Spinal cord (tissue), 10 donors: ENCODE results near the gene CACNA1B. TPM values are rescaled to one million over a fixed set of nuclear protein-coding genes. Genes with fewer than 3 reads are reported as not detected.
"Not testable (repeated sequence)": the region's sequence is repeated elsewhere in the genome, so short reads cannot be mapped to it uniquely, and the experiment has no call there.

Experiments
- DNase-seq, 6 donors: peaks; one replicate each; pipeline versions ENCODE4 v3.0.0 to v3.0.0-alpha.2; 2013 to 2015; ENCODE audit warnings: low spot score in 6 of 6, low read depth in 4 of 6
- H3K27ac ChIP-seq: one replicate; pipeline ENCODE4 v1.5.1; 2013; ENCODE audit warnings: low read depth, low read length, control low read depth
- H3K27me3 ChIP-seq: one replicate; pipeline ENCODE4 v1.6.1; 2013; ENCODE audit warnings: low read length; ENCODE audit not compliant: control insufficient read depth, insufficient read depth
- H3K36me3 ChIP-seq: one replicate; pipeline ENCODE4 v1.6.1; 2013; ENCODE audit warnings: low read length; ENCODE audit not compliant: control insufficient read depth, insufficient read depth
- H3K4me1 ChIP-seq: one replicate; pipeline ENCODE4 v1.6.1; 2013; ENCODE audit warnings: low read length; ENCODE audit not compliant: control insufficient read depth, insufficient read depth
- H3K4me3 ChIP-seq: one replicate; pipeline ENCODE4 v1.5.1; 2013; ENCODE audit warnings: low read depth, low read length, control low read depth
- H3K9me3 ChIP-seq: one replicate; pipeline ENCODE4 v1.6.1; 2013; ENCODE audit warnings: low read length; ENCODE audit not compliant: control insufficient read depth, insufficient read depth
- WGBS: methylation state at CpG from one replicate; pipeline ENCODE4 v1.1.5; 2013; ENCODE audit warnings: missing lambda C conversion rate; ENCODE audit not compliant: insufficient coverage; 5-methylcytosine and 5-hydroxymethylcytosine counted together
- polyA plus RNA-seq, 2 donors: library from polyadenylated mRNA; unstranded; fragments of 120-200 nt; gene quantifications; one replicate each; pipeline ENCODE4 v1.2.1, GENCODE V29; 2013; ENCODE audit not compliant: insufficient read length in 2 of 2
- total RNA-seq, 2 donors: library from RNA; depleted of rRNA in 1 of 2; stranded (reverse); fragments of 120-200 nt in 1 of 2; fragments of >200 nt in 1 of 2; gene quantifications; one replicate each; pipeline versions ENCODE4 v1.2.3 to v1.2.4, GENCODE V29; 2013 to 2014
- donor health status: healthy.

The CACNA1B gene
- total and polyA plus RNA-seq, 4 donors, result 6.2 to 24.6 (median 19.6) TPM

- H3K36me3 ChIP-seq, result peaks cover 21% of the 10 kb centered on the region
- no peak overlapping the region for H3K27ac ChIP-seq
- DNase-seq, result no peak
- H3K9me3 ChIP-seq, result no peaks in the 10 kb centered on the region
- H3K27me3 ChIP-seq, result no peaks in the 10 kb centered on the region
- WGBS, result 88% methylated on average over 11 of the region's 16 CpGs
- no peaks in the 10 kb centered on the region for H3K4me1 ChIP-seq
- H3K4me3 ChIP-seq, result no peak overlapping the region
These were observed 234.6 kb downstream of the CACNA1B start for GRCh38 chr9:138112090-138112748.

- peaks cover 26% of the 10 kb centered on the region for H3K36me3 ChIP-seq
- H3K4me3 ChIP-seq, result no peak overlapping the region
- WGBS, result 95% methylated on average over 28 of the region's 36 CpGs
- no peaks in the 10 kb centered on the region for H3K27me3 ChIP-seq
- no peaks in the 10 kb centered on the region for H3K4me1 ChIP-seq
- DNase-seq, result no peak
- H3K9me3 ChIP-seq, result no peaks in the 10 kb centered on the region
- no peak overlapping the region for H3K27ac ChIP-seq
These were observed 235.4 kb downstream of the CACNA1B start for GRCh38 chr9:138112791-138113600.

- H3K4me1 ChIP-seq, DNase-seq, H3K4me3 ChIP-seq: not testable (repeated sequence)
These were observed 236.2 kb downstream of the CACNA1B start for GRCh38 chr9:138113701-138114325.

GRCh38 chr9:138114501-138115245, 237.1 kb downstream of the CACNA1B start:
- no peak overlapping the region for H3K4me3 ChIP-seq
- H3K27me3 ChIP-seq, result no peaks in the 10 kb centered on the region
- 100% methylated on average over 5 of the region's 10 CpGs for WGBS
- H3K36me3 ChIP-seq, result peaks cover 40% of the 10 kb centered on the region
- DNase-seq, result no peak
- H3K4me1 ChIP-seq, result no peaks in the 10 kb centered on the region
- no peaks in the 10 kb centered on the region for H3K9me3 ChIP-seq
- H3K27ac ChIP-seq, result no peak overlapping the region

More at GRCh38 chr9:138113701-138114325, 236.2 kb downstream of the CACNA1B start:
- peaks cover 32% of the 10 kb centered on the region for H3K36me3 ChIP-seq
- not testable (repeated sequence) for H3K27me3 ChIP-seq, H3K27ac ChIP-seq, H3K9me3 ChIP-seq
- WGBS, result 92% methylated on average over 21 of the region's 23 CpGs

- Histone ChIP-seq H3K36me3 (peaks cover 49% of the 10 kb centered on the region), H3K4me3 (no peak overlapping the region), H3K9me3 (no peaks in the 10 kb centered on the region), H3K27me3 (no peaks in the 10 kb centered on the region), H3K4me1 (no peaks in the 10 kb centered on the region), H3K27ac (no peak overlapping the region)
- 95% methylated on average over 4 of the region's 7 CpGs for WGBS
- DNase-seq, result no peak
These were observed 237.9 kb downstream of the CACNA1B start for GRCh38 chr9:138115506-138115905.

GRCh38 chr9:138116521-138116920, 238.9 kb downstream of the CACNA1B start:
- DNase-seq, result no peak
- Histone ChIP-seq H3K4me1 (no peaks in the 10 kb centered on the region), H3K36me3 (peaks cover 58% of the 10 kb centered on the region), H3K4me3 (no peak overlapping the region), H3K9me3 (no peaks in the 10 kb centered on the region), H3K27ac (no peak overlapping the region), H3K27me3 (no peaks in the 10 kb centered on the region)
- WGBS, result 97% methylated on average over 3 of the region's 6 CpGs

- Histone ChIP-seq H3K27me3 (no peaks in the 10 kb centered on the region), H3K27ac (no peak overlapping the region), H3K4me1 (no peaks in the 10 kb centered on the region), H3K36me3 (peaks cover 64% of the 10 kb centered on the region), H3K4me3 (no peak overlapping the region), H3K9me3 (no peaks in the 10 kb centered on the region)
- WGBS, result 89% methylated on average over 14 of the region's 14 CpGs
- DNase-seq, result no peak
These were observed 239.6 kb downstream of the CACNA1B start for GRCh38 chr9:138117101-138117750.

GRCh38 chr9:138117836-138118235, 240.3 kb downstream of the CACNA1B start:
- H3K9me3 ChIP-seq, result no peaks in the 10 kb centered on the region
- peaks cover 70% of the 10 kb centered on the region for H3K36me3 ChIP-seq
- H3K27ac ChIP-seq, result no peak overlapping the region
- 68% methylated on average over 6 of the region's 6 CpGs for WGBS
- no peaks in the 10 kb centered on the region for H3K27me3 ChIP-seq
- H3K4me1 ChIP-seq, result no peaks in the 10 kb centered on the region
- no peak for DNase-seq
- H3K4me3 ChIP-seq, result no peak overlapping the region

- DNase-seq, result no peak
- peaks cover 72% of the 10 kb centered on the region for H3K36me3 ChIP-seq
- H3K4me1 ChIP-seq, result no peaks in the 10 kb centered on the region
- WGBS, result 90% methylated on average over 14 of the region's 14 CpGs
- no peak overlapping the region for H3K27ac ChIP-seq
- H3K4me3 ChIP-seq, result no peak overlapping the region
- H3K9me3 ChIP-seq, result no peaks in the 10 kb centered on the region
- no peaks in the 10 kb centered on the region for H3K27me3 ChIP-seq
These were observed 241.1 kb downstream of the CACNA1B start for GRCh38 chr9:138118601-138119071.
